Osteoblast (primary cell): ENCODE results near the gene CILP. TPM values are rescaled to one million over a fixed set of nuclear protein-coding genes. Genes with fewer than 3 reads are reported as not detected.

Source experiments
- DNase-seq: peaks from one replicate; pipeline ENCODE4 v3.0.0; 2011; ENCODE audit warnings: low spot score, mixed read lengths; ENCODE audit not compliant: insufficient read length; ENCODE audit errors: missing footprints
- H2AFZ ChIP-seq: 2 replicates; pipeline ENCODE4 v1.6.0; 2011; ENCODE audit warnings: mild to moderate bottlenecking, low read length
- H3K27ac ChIP-seq: 2 replicates; pipeline ENCODE4 v1.5.1; 2011; ENCODE audit warnings: mild to moderate bottlenecking, low read depth, low read length, moderate library complexity
- H3K27me3 ChIP-seq: 2 replicates; pipeline ENCODE4 v1.6.0; 2012; ENCODE audit warnings: mild to moderate bottlenecking, control low read depth, inconsistent platforms, low read length, moderate library complexity; ENCODE audit not compliant: insufficient read depth
- H3K36me3 ChIP-seq: 2 replicates; pipeline ENCODE4 v1.5.1; 2011; ENCODE audit warnings: mild to moderate bottlenecking, low read length, control low read depth, moderate library complexity; ENCODE audit not compliant: insufficient read depth
- H3K4me1 ChIP-seq: 2 replicates; pipeline ENCODE4 v1.5.1; 2011; ENCODE audit warnings: mild to moderate bottlenecking, low read length, control low read depth, moderate library complexity; ENCODE audit not compliant: insufficient read depth
- H3K4me2 ChIP-seq: 2 replicates; pipeline ENCODE4 v1.6.0; 2011; ENCODE audit warnings: mild to moderate bottlenecking, low read length; ENCODE audit not compliant: insufficient read depth
- H3K4me3 ChIP-seq: fragments of 200-600 bp; sonication (generic); 3 replicates; pipeline ENCODE4 v1.5.1; 2012; ENCODE audit warnings: mild to moderate bottlenecking, low read length, inconsistent platforms; ENCODE audit not compliant: insufficient read depth
- H3K79me2 ChIP-seq: 2 replicates; pipeline ENCODE4 v1.6.0; 2012; ENCODE audit warnings: mild to moderate bottlenecking, low read length, control low read depth, inconsistent platforms; ENCODE audit not compliant: insufficient read depth
- H3K9me3 ChIP-seq: 2 replicates; pipeline ENCODE4 v1.5.1; 2011; ENCODE audit warnings: low read depth, low read length, control low read depth
- H4K20me1 ChIP-seq: 2 replicates; pipeline ENCODE4 v1.6.0; 2012; ENCODE audit warnings: mild to moderate bottlenecking, low read length, control low read depth; ENCODE audit not compliant: insufficient read depth
- total RNA-seq: library from RNA; depleted of rRNA; stranded (reverse); fragments of >200 nt; gene quantifications from 2 replicates; pipeline ENCODE4 v1.2.3, GENCODE V29; 2012
- TF ChIP-seq, protein P1 (sequence below): IDR thresholded peaks from 2 replicates; pipeline ENCODE4 v1.5.1; 2011; ENCODE audit warnings: mild to moderate bottlenecking, low read depth, low read length, moderate library complexity; ENCODE audit errors: extremely low read depth

Gene CILP
- total RNA-seq, 1 donor, result under 0.01 TPM

DNA sequence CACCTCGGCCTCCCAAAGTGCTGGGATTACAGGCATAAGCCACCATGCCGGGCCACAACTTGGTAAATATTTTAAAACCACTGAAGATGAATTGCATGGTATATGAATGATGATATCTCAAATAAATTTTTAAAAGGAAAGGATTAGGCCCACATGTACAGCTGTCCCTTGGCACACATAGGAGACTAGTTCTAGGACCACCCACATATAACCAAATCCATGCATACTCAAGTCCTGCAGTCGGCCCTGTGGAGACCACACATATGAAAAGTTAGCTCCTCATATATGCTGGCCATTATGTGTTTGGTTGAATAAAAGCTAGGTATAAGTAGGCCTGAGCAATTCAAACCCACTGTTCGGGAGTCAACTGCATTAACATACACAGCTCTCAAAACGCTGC is 36.8 kb downstream of the CILP start:
- H3K4me3 ChIP-seq, result no peak overlapping the region
- H4K20me1 ChIP-seq, result peaks cover 10% of the 10 kb centered on the region
- peaks cover 53% of the 10 kb centered on the region for H3K36me3 ChIP-seq
- no peaks in the 10 kb centered on the region for H3K9me3 ChIP-seq
- H3K27ac ChIP-seq, result no peak overlapping the region
- H3K27me3 ChIP-seq, result no peaks in the 10 kb centered on the region
- H3K4me2 ChIP-seq, result no peak overlapping the region
- TF ChIP-seq, protein P1, sequence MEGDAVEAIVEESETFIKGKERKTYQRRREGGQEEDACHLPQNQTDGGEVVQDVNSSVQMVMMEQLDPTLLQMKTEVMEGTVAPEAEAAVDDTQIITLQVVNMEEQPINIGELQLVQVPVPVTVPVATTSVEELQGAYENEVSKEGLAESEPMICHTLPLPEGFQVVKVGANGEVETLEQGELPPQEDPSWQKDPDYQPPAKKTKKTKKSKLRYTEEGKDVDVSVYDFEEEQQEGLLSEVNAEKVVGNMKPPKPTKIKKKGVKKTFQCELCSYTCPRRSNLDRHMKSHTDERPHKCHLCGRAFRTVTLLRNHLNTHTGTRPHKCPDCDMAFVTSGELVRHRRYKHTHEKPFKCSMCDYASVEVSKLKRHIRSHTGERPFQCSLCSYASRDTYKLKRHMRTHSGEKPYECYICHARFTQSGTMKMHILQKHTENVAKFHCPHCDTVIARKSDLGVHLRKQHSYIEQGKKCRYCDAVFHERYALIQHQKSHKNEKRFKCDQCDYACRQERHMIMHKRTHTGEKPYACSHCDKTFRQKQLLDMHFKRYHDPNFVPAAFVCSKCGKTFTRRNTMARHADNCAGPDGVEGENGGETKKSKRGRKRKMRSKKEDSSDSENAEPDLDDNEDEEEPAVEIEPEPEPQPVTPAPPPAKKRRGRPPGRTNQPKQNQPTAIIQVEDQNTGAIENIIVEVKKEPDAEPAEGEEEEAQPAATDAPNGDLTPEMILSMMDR, result no peak
- no peak overlapping the region for H2AFZ ChIP-seq
- peaks cover 3% of the 10 kb centered on the region for H3K4me1 ChIP-seq
- no peak for DNase-seq
- H3K79me2 ChIP-seq, result peaks cover 45% of the 10 kb centered on the region

DNA sequence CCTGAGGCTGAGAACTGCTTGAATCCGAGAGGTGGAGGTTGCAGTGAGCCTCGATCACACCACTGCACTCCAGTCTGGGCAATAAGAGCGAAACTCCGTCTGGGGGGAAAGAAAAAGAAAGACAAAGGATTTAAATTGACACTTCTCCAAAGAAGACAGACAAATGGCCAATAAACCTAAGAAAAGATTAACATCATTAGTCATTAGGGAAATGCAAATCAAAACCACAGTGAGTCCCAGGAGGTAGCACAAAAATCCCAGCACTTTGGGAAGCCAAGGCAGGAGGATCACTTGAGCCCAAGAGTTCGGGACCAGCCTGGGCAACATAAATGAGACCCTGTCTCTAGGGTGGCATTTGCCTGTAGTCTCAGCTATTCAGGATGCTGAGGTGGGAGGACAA is 38.7 kb downstream of the CILP start:
- TF ChIP-seq, protein P1, result no peak
- Histone ChIP-seq H3K79me2 (peaks cover 34% of the 10 kb centered on the region), H3K4me1 (peaks cover 3% of the 10 kb centered on the region), H3K27me3 (no peaks in the 10 kb centered on the region), H3K4me2 (no peak overlapping the region), H3K9me3 (no peaks in the 10 kb centered on the region), H3K27ac (no peak overlapping the region), H3K36me3 (peaks cover 39% of the 10 kb centered on the region), H4K20me1 (peaks cover 5% of the 10 kb centered on the region), H3K4me3 (no peak overlapping the region), H2AFZ (no peak overlapping the region)
- no peak for DNase-seq

DNA sequence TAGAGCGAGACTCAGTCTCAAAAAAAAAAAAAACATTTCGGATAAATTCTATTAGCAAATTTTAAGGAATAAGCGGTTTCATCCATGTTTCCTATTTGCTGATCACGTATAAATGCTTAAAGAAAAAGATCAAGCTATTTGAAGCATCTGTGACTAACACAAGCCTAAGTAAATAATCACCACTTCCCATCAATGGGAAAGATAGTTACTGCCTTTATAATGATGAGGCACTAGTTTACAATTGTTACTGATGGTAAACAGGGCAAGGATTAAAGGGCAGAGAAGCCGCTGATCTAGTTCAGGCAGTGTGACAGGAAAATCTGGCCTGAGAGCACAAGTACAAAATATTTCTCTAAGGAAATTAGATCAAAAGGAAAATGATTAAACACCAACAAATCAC is 39.8 kb downstream of the CILP start:
- no peak overlapping the region for H2AFZ ChIP-seq
- TF ChIP-seq, protein P1, result no peak
- no peak overlapping the region for H3K4me3 ChIP-seq
- no peaks in the 10 kb centered on the region for H3K27me3 ChIP-seq
- peaks cover 33% of the 10 kb centered on the region for H3K79me2 ChIP-seq
- peaks cover 3% of the 10 kb centered on the region for H3K4me1 ChIP-seq
- no peak overlapping the region for H3K27ac ChIP-seq
- H3K9me3 ChIP-seq, result no peaks in the 10 kb centered on the region
- peaks cover 5% of the 10 kb centered on the region for H4K20me1 ChIP-seq
- H3K4me2 ChIP-seq, result no peak overlapping the region
- no peak for DNase-seq
- peaks cover 31% of the 10 kb centered on the region for H3K36me3 ChIP-seq

GRCh38 chr15:65165875-65166274 is 45.4 kb downstream of the CILP start:
- Histone ChIP-seq H2AFZ (no peak overlapping the region), H3K27ac (no peak overlapping the region), H3K9me3 (no peaks in the 10 kb centered on the region), H3K79me2 (peaks cover 36% of the 10 kb centered on the region), H3K27me3 (no peaks in the 10 kb centered on the region), H4K20me1 (peaks cover 3% of the 10 kb centered on the region), H3K4me3 (no peak overlapping the region), H3K4me2 (no peak overlapping the region), H3K36me3 (peaks cover 40% of the 10 kb centered on the region), H3K4me1 (no peaks in the 10 kb centered on the region)
- TF ChIP-seq, protein P1, result no peak
- no peak for DNase-seq
